GM18507 (cell line): ENCODE measurements around the gene DUSP7.

Source experiments
- DNase-seq: peaks from one replicate; pipeline ENCODE4 v3.0.0; 2011; ENCODE audit warnings: low read depth; ENCODE audit not compliant: insufficient read length; ENCODE audit errors: extremely low spot score
- FAIRE-seq: peaks from 2 replicates; lab custom pipeline; 2011; peaks lifted over from hg19 to GRCh38; lab: Jason Lieb, UNC

Gene DUSP7

DNA sequence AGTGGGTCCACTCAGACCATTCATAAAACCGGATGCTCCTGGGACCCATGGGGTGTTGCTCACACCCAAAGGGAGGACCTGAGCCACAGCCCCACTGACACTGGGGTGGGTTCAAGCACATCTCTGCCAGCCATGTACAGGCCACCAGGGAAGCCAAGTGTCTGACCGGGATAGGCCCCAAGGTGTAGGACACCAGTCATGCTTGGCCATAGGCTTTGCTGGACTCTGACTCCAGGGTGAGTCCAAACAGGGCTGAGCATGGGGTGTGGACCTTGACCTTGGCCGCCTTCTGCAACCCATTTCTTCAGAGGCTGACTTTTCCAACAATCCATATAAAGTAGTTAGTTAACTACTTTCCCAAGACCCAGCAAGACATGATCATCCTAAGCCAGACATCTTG is 31.4 kb upstream of the DUSP7 start:
- no peak for DNase-seq
- no peak for FAIRE-seq

DNA sequence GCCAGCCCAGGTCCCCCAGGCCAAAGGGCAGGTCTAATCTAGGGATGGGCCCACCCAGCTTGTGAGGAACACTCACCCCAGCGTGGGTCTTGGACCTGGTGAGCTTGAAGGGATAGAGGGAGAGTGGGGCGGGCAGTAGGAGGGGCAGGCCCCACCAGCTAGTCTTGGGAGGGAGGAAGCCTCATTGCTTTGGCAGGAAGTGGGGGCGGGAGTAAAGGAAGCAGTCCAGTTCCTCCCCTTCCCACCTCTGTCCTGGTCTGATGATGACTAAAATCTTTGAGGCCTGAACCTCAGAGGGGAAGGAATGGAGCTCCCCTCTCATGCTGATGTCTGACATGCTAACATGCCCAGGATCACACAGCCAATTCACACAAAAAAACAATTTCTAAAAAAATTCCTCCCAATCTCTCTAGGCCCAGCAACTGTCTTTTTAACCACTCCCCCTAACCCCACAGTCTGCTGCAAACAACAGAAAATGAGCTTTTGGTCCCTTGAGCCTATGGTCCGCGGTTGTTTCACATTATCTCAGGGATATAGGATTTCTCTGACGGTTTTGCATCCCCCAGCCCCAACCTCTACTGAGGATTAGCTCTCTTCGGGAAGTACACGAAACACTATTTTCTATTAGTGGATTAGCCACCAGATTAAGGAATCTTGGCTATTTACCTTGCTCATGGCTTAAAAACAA is 30.7 kb upstream of the DUSP7 start:
- FAIRE-seq = no peak

DNA sequence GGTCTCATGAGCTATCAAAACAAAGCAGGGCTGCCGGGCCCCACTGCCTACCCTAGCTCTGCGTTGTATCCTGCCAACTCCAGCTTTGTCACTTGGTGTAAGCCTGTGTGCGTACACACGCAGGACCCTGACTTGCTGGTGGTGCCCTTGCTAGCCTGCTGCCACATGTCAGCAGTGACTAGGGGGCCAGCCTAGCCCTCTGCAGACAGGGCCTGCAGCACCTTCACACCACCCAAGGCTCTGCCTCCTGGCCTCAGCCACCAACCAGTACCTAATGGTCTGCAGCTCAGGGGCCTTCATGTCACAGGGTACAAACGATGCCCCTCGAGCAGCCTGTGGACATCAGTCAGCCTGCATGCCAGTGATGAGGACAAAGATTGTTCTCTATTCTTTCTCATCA is 30.1 kb upstream of the DUSP7 start:
- DNase-seq = no peak
- FAIRE-seq = no peak

More for the DNA sequence above, 30.7 kb upstream of the DUSP7 start:
- no peak for DNase-seq

DNA sequence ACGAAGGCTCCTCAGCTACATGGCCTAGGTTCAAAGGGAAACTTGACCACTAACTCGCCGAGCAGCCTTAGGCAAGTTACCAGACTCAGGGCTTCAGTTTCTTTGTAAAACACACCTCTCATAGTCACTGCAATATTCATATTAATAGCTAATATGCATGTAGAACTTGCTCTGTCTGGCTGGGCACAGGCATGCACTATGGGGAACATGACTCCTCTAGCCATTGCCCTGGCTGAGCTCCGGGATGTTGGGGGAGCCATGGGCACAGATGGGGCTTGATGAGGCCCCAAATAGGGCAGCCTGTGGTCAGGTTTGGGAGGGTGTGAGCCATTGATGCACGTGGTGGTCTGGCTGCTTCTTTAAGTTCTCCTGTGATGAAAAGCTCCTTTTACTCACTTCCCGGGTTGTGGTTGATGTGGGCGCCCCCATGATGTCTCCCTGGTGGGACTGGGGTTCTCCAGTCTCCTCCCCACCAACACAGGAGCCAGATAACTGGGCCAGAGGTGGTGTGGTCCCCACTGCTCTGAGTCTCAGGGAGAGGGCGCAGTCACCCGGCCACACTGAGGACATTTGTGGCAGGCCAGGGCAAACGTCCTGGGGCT is 29.4 kb upstream of the DUSP7 start:
- DNase-seq = no peak
- FAIRE-seq = no peak

DNA sequence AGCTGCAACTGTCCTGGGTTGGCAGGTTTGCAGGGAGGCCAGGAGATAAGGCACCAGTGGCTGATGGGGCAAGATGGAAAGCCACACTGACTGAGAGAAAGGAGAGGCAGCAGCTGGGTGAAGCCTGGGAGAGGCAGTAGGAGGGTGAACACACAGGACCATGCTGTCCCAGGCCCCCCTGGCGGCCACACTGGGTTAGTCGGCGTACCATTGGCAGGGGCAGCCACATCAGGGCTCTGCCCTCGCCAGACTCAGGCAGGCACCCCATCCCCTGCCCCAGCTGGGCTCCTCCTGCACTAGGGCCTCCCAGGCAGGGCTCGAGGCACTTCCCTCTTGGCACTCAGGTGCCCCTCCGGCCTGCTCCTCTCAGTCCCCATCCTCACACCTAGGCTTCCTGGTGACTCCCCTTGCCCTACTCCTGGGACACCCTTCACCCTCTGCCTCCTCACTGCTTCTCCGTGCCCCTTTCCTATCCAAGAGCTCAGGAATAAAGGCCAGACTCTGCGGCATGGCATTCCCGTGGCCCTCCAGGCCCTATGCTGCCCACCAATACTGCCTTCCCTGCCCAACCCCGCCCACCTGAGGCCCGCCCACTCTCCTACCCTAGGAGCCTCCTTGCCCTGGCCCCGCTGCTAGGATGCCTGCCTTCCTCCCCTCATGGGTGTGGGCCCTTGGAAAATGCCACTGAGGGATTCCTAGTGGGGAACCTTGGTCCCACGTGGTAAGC is 28.7 kb upstream of the DUSP7 start:
- FAIRE-seq (no peak), DNase-seq (no peak)

DNA sequence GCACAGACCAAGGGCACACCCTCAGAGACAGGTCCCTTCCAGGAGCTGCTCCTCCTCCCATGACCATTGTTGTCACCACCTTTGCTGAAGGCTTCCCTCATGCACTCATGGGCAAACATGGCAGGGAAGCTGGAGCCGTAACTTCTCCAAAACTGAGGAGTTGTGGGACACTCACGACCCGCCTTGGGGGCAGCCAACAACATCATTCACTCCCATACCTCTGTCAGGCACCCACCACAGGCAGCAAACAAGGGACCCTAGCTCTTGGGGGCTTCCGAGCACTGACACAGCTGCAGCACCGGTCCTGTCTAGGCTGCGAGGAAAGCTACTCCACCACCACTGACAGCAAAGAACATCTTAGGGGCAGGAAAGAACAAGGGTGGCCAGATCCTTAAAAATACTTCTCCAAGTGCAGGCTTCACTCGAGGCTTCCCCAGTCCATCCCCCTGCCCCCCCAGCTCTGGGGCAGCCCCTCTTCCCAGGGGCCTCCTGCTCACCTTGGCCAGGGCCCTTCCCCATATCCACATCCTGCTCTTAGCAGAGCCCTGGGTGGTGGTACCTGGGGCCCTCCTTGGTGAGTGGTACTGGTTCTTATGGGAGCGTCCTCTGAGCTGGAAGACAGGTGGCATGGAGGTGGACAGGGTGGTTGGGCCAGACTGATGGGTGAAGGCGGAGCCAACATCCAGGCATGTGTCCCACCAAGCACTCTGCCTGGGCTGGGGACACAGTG is 28.0 kb upstream of the DUSP7 start:
- FAIRE-seq (no peak), DNase-seq (no peak)

DNA sequence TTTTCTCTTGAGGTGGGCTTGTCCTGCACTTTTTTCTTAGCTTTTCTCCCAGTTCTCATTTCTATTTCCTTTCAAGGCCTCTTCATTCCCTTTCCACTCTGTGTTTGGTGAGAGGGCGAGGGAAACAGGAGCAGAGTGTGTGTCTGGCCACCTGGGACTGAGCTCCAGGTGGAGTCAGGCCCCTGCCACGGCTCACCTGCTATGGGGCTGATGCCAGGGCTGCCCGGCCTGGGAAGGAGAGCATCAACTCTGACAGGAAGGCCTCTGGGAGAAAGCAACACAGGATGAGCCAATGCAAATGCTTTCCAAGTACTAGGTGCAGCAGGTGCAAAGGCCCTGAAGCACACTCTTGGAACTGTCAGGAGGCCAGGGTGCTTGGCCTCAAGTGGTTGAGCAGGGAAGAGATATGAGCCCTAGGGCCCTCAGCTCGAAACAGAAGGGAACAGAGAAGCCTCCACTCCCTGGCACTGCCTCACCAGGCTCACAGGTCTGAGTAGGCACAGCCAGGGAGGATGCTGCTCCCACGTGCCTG is 27.3 kb upstream of the DUSP7 start:
- FAIRE-seq = no peak
- DNase-seq = no peak

DNA sequence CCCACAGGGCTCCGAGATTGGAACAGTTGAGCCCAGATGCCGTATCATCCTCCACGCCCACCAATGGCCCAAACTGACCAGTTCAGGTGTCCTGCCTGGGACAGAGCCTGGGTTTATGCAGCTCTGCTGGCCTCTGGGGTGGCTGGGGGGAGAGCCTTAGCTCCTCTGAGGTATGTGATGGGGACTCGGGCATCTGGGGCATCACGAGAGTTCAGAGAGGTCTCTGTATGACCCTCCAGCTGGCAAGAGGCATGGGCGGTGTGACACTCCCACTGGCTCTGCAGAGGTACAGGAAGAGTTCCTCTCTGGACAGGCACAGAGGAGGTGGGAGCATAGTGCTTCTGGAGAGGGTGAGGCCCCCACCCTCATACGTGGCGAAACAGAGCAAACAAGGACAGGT is 26.6 kb upstream of the DUSP7 start:
- DNase-seq (no peak), FAIRE-seq (no peak)

DNA sequence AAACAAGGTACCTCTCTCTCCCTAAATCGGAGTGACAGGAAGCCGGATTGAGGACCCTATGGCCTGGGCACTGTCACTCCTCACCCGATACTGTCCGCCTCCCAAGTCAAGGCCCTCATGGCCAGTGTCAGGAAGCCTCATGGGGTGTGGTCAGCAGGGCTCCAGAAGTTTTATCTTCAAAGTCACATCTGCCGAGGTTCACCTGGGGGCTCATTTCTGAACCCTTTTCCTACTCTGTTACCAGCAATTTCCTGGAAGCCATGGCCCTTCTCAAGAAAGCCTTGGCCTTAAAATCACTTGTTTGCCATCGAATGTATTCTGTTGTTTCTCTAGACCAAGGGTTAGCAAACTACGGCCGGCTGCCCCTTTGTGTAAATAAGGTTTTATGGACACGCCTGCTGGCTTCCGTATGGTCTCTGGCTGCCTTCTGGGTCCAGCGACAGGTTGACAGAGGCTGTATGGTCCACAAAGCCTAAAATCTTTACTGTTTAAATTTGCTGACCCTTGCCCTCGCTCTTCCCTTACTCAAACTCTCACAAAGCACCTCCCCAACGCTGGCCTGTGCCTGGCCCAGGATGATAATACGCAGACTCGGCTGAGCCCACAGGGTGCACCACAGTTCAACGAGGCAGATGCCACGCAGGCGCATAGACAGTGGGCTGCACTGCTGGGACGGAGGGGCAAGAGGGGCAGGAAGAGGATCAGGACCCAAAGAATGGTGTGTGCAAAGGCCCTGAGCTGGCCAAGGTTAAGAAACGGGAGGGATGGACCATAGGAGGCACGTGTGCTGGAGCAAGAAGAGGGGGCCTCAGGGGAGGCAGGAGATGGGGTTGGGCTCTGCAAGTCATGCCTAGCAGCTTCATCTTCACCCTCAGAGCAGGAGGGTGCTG is 24.7 kb upstream of the DUSP7 start:
- FAIRE-seq (no peak), DNase-seq (no peak)

DNA sequence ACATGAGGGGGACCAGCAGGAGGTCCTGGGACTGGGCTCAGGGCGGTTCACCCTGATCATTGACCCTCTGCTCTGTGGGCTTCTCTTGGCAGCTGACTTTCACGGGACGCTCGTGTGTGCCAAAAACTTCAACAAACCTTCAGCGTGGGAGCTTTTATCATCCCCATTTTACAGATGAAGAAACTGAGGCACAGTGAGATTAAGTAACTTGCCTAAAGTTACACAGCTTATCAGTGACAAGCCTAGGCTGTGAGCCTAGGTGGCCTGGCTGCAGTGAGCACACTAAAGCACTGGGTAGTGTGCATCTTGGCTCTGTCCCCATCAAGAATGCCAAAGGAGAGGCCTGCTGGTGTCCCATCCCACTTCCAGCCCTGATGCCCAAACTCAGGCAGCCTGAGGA is 23.6 kb upstream of the DUSP7 start:
- DNase-seq (no peak), FAIRE-seq (no peak)

DNA sequence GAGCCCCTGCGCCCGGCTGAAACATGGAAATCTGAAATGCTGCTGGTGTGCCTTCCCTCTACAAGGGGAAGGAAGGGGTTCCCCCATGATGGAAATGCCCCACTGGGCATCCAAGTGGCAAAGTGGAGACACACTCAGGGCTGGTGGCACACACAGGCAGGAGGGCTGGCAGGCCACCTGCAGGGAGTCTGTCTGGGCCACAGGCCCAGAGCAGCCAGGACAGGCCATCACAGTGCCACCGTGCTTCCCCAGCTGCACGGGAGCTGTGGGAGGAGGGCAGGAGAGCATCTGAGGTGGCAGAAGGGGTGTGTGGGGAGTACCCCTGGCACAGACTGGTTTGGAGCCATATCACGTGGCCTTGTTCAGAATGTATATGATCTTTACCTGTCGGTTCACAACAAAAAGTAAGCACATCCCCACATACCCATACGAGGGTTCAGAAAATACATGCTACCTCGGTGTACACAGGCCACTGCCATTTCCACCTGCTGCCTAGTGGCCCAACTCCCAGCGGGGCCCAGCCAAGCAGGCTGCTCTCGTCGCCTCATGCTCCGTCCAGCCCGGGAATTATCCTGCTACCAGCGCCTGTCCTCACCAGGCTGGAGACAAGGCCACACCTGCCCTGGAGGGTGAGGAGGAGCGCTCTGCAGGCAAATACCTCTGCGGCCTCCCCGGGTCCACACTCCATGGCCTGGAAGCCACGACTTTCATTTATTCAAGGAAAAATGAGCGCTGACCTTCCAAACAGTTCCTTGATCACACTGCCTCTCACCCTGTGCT is 22.6 kb upstream of the DUSP7 start:
- DNase-seq = no peak
- FAIRE-seq = no peak

DNA sequence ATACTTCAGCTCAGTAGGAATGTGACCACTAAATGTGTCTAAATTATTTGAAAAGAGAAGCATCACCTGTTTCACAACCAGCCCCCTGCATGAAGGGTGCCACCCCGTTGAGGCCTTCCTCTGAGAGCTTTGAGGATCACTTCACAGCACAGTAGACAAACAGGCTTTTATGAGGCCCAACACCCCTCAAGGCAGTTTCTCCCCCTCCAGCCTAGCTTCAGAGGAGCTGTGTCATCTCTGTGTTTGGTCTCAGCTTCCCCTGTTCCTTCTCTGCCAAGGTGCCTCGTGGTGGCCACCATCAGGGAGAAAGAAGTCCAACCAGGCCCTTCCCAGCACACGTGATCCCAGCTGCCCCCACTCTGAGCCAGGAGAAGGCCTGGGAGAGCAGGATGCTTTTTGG is 21.6 kb upstream of the DUSP7 start:
- no peak for FAIRE-seq

DNA sequence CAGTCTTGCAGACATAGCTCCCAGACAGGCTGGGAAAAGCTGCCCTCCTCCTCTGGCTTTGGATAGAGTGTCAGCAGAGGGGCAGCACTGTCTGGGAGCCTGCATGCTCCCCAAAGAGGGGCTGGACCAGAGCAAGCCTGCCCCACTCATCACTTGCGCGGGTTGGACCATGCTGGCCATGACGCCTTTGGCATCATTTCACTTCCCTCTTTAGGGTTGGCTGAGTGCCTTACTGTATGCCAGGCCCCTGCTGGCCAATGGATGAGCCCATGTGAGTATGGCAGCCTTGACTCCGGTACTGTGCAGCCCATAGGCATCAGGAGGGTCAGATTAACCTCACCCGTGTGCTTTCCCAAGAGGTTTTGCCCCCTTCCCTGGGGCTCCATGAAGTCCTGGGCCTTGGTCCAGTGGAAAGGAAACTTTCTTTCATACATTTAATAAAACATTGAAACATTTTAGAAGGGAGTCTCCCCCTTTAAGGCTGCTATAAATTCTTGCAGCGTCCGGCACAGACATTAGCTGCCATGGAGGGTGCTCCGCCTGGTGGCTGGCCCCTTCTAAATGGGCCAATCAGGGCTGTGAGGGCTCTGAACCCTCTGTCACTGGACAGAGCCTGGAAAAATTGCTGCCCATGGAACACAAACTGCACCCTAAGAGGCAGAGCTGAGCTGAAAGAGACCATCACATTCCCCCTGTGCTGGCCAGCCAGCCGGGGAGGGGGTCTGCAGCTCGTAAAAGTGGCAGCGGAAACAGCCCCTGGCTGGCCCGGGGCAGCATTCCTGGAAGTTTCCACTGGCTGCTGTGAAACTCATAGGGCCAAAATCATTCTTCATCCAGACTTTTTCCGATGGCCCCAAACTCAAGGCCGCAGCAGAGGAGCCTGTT is 20.8 kb upstream of the DUSP7 start:
- no peak for FAIRE-seq

More for the DNA sequence above, 21.6 kb upstream of the DUSP7 start:
- no peak for DNase-seq

DNA sequence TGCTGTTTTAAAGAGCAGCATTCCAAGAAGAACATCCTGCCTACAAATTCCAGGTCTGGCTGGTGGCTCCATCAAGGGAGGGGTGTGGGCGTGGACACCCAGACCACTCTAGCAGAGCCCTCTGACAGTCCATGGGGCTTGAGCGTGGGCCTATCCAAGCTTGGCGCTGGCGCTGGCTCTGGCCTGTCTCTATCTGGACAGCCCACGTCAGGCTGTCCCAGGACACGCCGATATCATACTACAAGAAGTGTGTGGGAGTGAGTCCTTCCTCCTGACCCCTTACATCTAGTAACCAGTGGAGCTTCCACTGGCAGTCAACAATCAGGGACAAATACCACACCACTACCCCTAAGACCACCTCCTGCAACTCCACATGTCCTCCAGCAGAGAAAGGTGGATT is 17.1 kb upstream of the DUSP7 start:
- DNase-seq (no peak), FAIRE-seq (no peak)

More for the DNA sequence above, 20.8 kb upstream of the DUSP7 start:
- DNase-seq = no peak

DNA sequence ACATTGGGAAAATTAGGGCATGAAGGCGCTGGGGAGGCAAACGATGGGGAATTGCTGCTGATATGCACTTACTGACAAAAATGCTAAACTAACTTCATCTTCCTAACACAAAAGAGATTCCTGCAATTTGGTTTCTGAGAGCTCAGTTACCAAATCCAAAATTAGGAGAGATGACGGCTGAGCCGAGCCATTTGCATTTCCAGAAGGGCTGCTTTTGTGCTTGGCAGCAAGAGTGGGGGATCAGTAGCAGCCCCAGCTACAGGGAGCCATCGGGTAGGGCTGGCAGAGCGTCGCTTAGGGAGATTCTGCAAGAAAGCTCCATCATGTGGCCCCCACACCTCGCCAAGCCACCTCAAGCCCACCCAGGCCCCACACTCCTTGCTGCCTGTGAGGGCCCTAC is 16.1 kb upstream of the DUSP7 start:
- no peak for FAIRE-seq

DNA sequence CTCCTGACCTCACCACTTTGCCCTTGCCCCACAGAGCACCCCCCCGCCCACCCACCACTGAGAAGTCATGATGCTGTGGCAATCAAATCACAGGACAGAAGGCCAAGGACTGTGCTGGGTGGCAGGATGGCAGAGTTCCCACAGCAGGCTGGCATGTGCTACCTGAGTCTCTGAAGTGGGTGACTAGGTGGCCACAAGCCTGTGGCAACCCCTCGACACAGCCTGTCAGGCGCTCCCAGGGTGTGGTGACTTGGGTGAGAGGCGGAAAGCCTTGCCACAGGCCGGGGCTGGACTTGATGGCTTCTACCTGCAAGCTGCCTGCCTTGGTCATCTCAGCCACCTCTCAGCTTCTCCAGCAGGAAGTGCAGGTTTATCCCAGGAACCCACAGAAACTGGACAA is 15.6 kb upstream of the DUSP7 start:
- DNase-seq = no peak
- no peak for FAIRE-seq

More for the DNA sequence above, 16.1 kb upstream of the DUSP7 start:
- no peak for DNase-seq
